Body of pancreas (tissue), 4 donors: ENCODE data around the gene MAP3K2. TPM values are rescaled to one million over a fixed set of nuclear protein-coding genes. Genes with fewer than 3 reads are reported as not detected.

Experiments
- ATAC-seq: fragments of 150-250 bp; one replicate; pipeline ENCODE4 v1.9.1; 2016
- DNase-seq, 4 donors: peaks; one replicate each; pipeline ENCODE4 v3.0.0-alpha.2; 2019
- H3K27ac ChIP-seq, 4 donors: fragments of 200-600 bp; sonication (generic); 1 replicate in 3 of 4; 2 replicates in 1 of 4; pipeline versions ENCODE4 v1.5.1 to v1.6.1; 2016 to 2019; ENCODE audit warnings: mild to moderate bottlenecking in 1 of 4, mixed read lengths in 1 of 4, moderate library complexity in 1 of 4
- H3K27me3 ChIP-seq, 2 donors: fragments of 200-600 bp; sonication (generic); one replicate each; pipeline ENCODE4 v1.6.0; 2016; ENCODE audit warnings: mild to moderate bottlenecking in 1 of 2
- H3K36me3 ChIP-seq, 2 donors: fragments of 200-600 bp; sonication (generic); replicated peaks in 1 of 2; 2 replicates each; pipeline ENCODE4 v1.5.1; 2016; ENCODE audit warnings: low read depth in 2 of 2; ENCODE audit not compliant: insufficient read depth in 1 of 2
- H3K4me1 ChIP-seq: fragments of 200-600 bp; sonication (generic); one replicate; pipeline ENCODE4 v1.6.0; 2016
- H3K4me3 ChIP-seq, 2 donors: fragments of 200-600 bp; sonication (generic); 1 replicate in 1 of 2; 2 replicates in 1 of 2; pipeline ENCODE4 v1.5.1; 2016 to 2019
- H3K9me3 ChIP-seq, 3 donors: fragments of 200-600 bp; sonication (generic); 1 replicate in 2 of 3; 2 replicates in 1 of 3; pipeline ENCODE4 v1.5.1; 2016
- POLR2A ChIP-seq, 3 donors: fragments of 450-650 bp; IDR thresholded peaks; one replicate each; pipeline ENCODE4 v1.6.1; 2016; ENCODE audit warnings: antibody characterized with exemption in 3 of 3, mild to moderate bottlenecking in 2 of 3
- WGBS, 2 donors: methylation state at CpG; one replicate each; pipeline ENCODE4 v1.1.5; 2017; 5-methylcytosine and 5-hydroxymethylcytosine counted together
- intact Hi-C: fragments of 100-400 bp; cut with DNase I; formaldehyde crosslinking; loops from one replicate; pipeline ENCODE4 v1.15.1; 2023
- microRNA-seq, 2 donors: library from miRNA; unstranded; fragments of <30 nt; microRNA quantifications; one replicate each; pipeline ENCODE4, GENCODE V29; 2016; ENCODE audit warnings: borderline number of aligned reads in 2 of 2, borderline replicate concordance in 2 of 2
- small RNA-seq: library from RNA; depleted of rRNA; stranded (forward); fragments of <200 nt; gene quantifications from one replicate; pipeline ENCODE3, GENCODE V24; 2016
- total RNA-seq, 2 donors: library from RNA; depleted of rRNA; stranded (reverse); fragments of >200 nt; gene quantifications; one replicate each; pipeline ENCODE4 v1.1.0, GENCODE V29; 2016
- TF ChIP-seq, protein P1 (sequence below), 7 experiments: fragments of 450-650 bp in 4 of 7; fragments of 200-600 bp in 3 of 7; sonication (generic) in 3 of 7; IDR thresholded peaks; one replicate each; pipeline ENCODE4 v1.5.1; 2016 to 2019; ENCODE audit warnings: antibody characterized with exemption in 7 of 7

Gene MAP3K2
- total RNA-seq, 2 donors from 2014 or later, result 27.8 to 35.3 TPM

DNA sequence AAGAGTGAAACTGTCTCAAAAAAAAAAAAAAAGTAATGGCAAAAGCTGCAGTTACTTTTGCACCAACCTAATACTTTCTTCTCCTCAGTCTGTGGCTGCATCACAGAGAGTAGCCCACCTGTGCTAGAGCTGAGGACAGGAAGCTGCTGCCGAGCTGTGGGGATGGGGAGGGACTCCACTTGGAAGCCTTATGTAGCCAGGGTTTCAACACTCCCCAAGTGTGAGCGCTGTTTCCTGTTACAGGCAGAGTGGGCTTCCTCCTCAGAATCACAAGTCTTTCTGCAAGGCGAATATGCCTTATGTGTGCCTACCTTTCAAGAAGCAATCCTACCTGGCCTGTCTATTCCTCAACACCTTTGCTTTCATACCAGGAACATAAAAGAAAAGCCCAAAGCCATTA lies 131.4 kb downstream of the MAP3K2 start:
- H3K36me3 ChIP-seq, result peaks cover 9 to 15% of the 10 kb centered on the region in 2 donors
- intact Hi-C loops, result no loop called here
- no peak for DNase-seq

DNA sequence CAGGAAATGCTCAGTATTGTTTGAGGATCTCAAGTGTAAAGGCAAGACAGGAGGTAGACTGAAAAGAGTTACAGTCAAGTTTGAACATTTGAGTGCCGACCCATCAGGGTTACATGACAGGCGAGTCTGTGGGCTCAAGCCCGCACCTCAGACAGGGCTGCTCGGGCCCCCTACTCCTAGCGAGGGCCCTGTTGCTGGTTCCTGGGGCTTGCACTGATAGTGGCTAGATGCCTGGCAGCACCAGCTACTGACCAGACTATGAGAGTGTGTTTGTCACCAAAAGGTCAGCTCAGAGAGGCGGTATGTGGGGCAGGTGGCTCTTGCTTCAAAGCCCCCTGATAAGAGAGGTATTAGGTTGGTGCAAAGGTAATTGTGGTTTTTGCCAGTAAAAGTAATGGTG lies 132.1 kb downstream of the MAP3K2 start:
- TF ChIP-seq, protein P1, sequence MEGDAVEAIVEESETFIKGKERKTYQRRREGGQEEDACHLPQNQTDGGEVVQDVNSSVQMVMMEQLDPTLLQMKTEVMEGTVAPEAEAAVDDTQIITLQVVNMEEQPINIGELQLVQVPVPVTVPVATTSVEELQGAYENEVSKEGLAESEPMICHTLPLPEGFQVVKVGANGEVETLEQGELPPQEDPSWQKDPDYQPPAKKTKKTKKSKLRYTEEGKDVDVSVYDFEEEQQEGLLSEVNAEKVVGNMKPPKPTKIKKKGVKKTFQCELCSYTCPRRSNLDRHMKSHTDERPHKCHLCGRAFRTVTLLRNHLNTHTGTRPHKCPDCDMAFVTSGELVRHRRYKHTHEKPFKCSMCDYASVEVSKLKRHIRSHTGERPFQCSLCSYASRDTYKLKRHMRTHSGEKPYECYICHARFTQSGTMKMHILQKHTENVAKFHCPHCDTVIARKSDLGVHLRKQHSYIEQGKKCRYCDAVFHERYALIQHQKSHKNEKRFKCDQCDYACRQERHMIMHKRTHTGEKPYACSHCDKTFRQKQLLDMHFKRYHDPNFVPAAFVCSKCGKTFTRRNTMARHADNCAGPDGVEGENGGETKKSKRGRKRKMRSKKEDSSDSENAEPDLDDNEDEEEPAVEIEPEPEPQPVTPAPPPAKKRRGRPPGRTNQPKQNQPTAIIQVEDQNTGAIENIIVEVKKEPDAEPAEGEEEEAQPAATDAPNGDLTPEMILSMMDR (IDR thresholded peaks at IDR 0.05), result no peak
- TF ChIP-seq POLR2A (IDR thresholded peaks at IDR 0.05), result no peak
- DNase-seq (no peak), ATAC-seq (no peak)
- Histone ChIP-seq H3K4me1 (peaks cover 4% of the 10 kb centered on the region), H3K27me3 (no peaks in the 10 kb centered on the region), H3K36me3 (peaks cover 9 to 12% of the 10 kb centered on the region in 2 donors), H3K9me3 (no peaks in the 10 kb centered on the region), H3K27ac (no peak overlapping the region), H3K4me3 (no peak overlapping the region)
- WGBS, 2 donors, result 90 to 92% methylated on average over 6 of the region's 6 CpGs
- intact Hi-C loops, result no loop called here

More for the DNA sequence above, 131.4 kb downstream of the MAP3K2 start:
- peaks cover 4% of the 10 kb centered on the region for H3K4me1 ChIP-seq
- H3K27me3 ChIP-seq, result no peaks in the 10 kb centered on the region
- TF ChIP-seq POLR2A (IDR thresholded peaks at IDR 0.05), result no peak
- TF ChIP-seq, protein P1 (IDR thresholded peaks at IDR 0.05), result no peak
- H3K4me3 ChIP-seq, result no peak overlapping the region
- 76 to 96% methylated on average over 3 of the region's 3 CpGs for WGBS, 2 donors
- no peak for ATAC-seq
- no peak overlapping the region for H3K27ac ChIP-seq
- no peaks in the 10 kb centered on the region for H3K9me3 ChIP-seq

DNA sequence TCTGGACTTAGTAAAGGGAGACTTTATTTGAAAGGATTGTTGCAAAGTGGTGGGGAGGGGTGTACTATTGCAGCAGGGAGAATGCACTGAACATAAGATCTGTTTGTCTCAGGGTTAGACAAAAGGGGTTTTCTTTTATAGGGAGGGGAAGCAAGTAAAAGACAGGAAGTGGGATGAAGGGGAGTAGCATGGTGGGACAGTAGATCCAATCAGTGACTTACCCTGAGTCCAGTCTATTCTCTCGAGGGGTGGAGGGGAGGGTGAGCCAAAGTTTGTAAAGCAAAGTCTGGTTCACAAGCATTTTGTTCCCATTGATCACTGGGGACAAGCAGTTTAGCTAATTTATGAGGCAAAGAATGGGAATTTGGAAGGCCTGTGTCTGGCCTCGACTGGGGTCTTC lies 132.6 kb downstream of the MAP3K2 start:
- Histone ChIP-seq H3K27me3 (no peaks in the 10 kb centered on the region), H3K9me3 (no peaks in the 10 kb centered on the region), H3K27ac (no peak overlapping the region), H3K4me3 (no peak overlapping the region), H3K36me3 (peaks cover 9 to 11% of the 10 kb centered on the region in 2 donors), H3K4me1 (peaks cover 4% of the 10 kb centered on the region)
- intact Hi-C loops, result no loop called here
- DNase-seq, result no peak
- WGBS, 2 donors, result 68 to 75% methylated on average over 2 of the region's 2 CpGs
- no peak for ATAC-seq
- no peak for TF ChIP-seq POLR2A (IDR thresholded peaks at IDR 0.05)

DNA sequence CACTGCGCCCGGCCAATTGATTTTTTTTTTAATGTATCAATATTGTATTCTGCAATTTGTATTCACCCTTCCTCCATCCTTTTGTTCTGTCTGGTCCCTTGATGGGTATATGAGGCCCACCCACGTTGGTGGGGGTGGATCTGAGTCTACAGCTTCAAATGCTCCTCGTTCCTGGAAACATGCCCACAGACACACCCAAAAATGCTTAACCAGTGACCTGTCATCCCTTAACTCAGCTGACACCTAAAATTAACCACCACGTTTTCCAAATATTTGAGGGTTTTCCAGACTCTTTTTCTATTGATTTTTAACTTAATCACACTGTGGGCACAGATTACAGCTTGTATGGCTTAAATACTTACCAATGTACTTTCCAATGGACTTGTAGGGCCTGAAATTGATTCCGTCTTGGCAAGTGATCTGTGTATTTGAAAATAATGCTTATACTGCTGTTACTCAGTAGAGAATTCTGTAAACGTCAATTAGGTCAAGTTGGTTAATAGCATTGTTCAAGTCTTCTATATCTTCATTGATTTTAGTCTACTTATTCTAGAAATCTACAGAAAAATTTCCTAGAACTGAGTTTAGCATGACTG lies 133.3 kb downstream of the MAP3K2 start:
- ATAC-seq (no peak), DNase-seq (no peak)
- Histone ChIP-seq H3K9me3 (no peaks in the 10 kb centered on the region), H3K4me1 (peaks cover 4% of the 10 kb centered on the region), H3K27me3 (no peaks in the 10 kb centered on the region), H3K4me3 (no peak overlapping the region), H3K27ac (no peak overlapping the region), H3K36me3 (peaks cover 9 to 11% of the 10 kb centered on the region in 2 donors)
- TF ChIP-seq POLR2A (IDR thresholded peaks at IDR 0.05), result no peak
- TF ChIP-seq, protein P1 (IDR thresholded peaks at IDR 0.05), result no peak
- WGBS, 2 donors, result 51 to 56% methylated on average over 7 of the region's 7 CpGs
- intact Hi-C loops, result no loop called here

Small RNA genes within 50 kb of the gene (microRNA-seq; reads per million reads assigned to microRNA genes)
- 0 reads per million in 2 donors for gene MIR4783

Small RNA genes within 50 kb of the gene (small RNA-seq; reads per million reads assigned to genes)
- not detected for gene MIR4783
- not detected for gene RNU6-1147P

Other genes starting within 250 kb of the MAP3K2 start
- gene CYP27C1, start 167.7 kb downstream of the MAP3K2 start, total RNA-seq, result under 1 TPM in 1 of 2 donors, not detected in 1; 0.52 TPM
- gene ERCC3, start 93.8 kb downstream of the MAP3K2 start, total RNA-seq, result 10 to 100 TPM; 28.5 to 54.7 TPM
- gene PROC, start 30.5 kb upstream of the MAP3K2 start, total RNA-seq, result under 1 TPM in 1 of 2 donors, not detected in 1; 0.26 TPM
- 10 to 100 TPM; 25.9 to 26.7 TPM for gene IWS1, start 138.5 kb upstream of the MAP3K2 start, total RNA-seq
- 1 to 10 TPM in 1 of 2 donors, under 1 TPM in 1; 0.33 to 1.8 TPM for gene MYO7B, start 147.7 kb upstream of the MAP3K2 start, total RNA-seq